ENCODE results near the gene SPTLC3.

GRCh38 chr20:13061381-13061780 is 52.6 kb downstream of the SPTLC3 start:
- TF ChIP-seq POLR2A (IDR thresholded peaks at IDR 0.05) (no peak), CTCF (IDR thresholded peaks at IDR 0.05) (no peak), POLR2AphosphoS5 (IDR thresholded peaks at IDR 0.05) (no peak)

All from prostate gland (tissue), 2 donors.